SK-N-SH (cell line): ENCODE measurements around the gene MAD1L1. TPM values are rescaled to one million over a fixed set of nuclear protein-coding genes. Genes with fewer than 3 reads are reported as not detected.

Source experiments
- CTCF ChIA-PET: fragments of 300-600, 350-600 bp; formaldehyde crosslinking; extraction: SDS; loops from one replicate; lab custom pipeline; 2021; lab: Yijun Ruan, JAX
- POLR2A ChIA-PET: fragments of 350-600 bp; sonication (Branson Sonifier 250); formaldehyde crosslinking; extraction: SDS; loops from one replicate; lab custom pipeline; 2020; ENCODE audit warnings: antibody characterized with exemption, inconsistent platforms; lab: Yijun Ruan, JAX
- DNase-seq: peaks from one replicate; pipeline ENCODE4 v3.0.0; 2012
- H2AFZ ChIP-seq: fragments of 200-600 bp; sonication (generic); 2 replicates; pipeline ENCODE4 v1.8.1; 2016; ENCODE audit warnings: antibody characterized with exemption, mild to moderate bottlenecking, low read depth
- H3F3A ChIP-seq: fragments of 200-600 bp; sonication (generic); replicated peaks from 2 replicates; pipeline ENCODE3; 2016; ENCODE audit warnings: antibody characterized with exemption, mild to moderate bottlenecking; ENCODE audit not compliant: insufficient read depth
- H3K27ac ChIP-seq, 2 experiments: fragments of 200-500 bp in 1 of 2; fragments of 200-600 bp in 1 of 2; sonication (Bioruptor generic) in 1 of 2; sonication (generic), shearing (Covaris generic) in 1 of 2; 2 replicates each; pipeline versions ENCODE4 v1.5.1 to v1.6.1; 2014 to 2016; ENCODE audit warnings: low read depth in 2 of 2, inconsistent platforms in 1 of 2, low read length in 1 of 2, mild to moderate bottlenecking in 1 of 2, mixed read lengths in 1 of 2
- H3K27me3 ChIP-seq: fragments of 200-600 bp; sonication (generic), shearing (Covaris generic); 2 replicates; pipeline ENCODE4 v1.6.1; 2016; ENCODE audit warnings: mixed run types; ENCODE audit not compliant: insufficient read depth
- H3K36me3 ChIP-seq, 2 experiments: fragments of 200-500 bp in 1 of 2; fragments of 200-600 bp in 1 of 2; sonication (Bioruptor generic) in 1 of 2; sonication (generic) in 1 of 2; replicated peaks in 1 of 2; 2 replicates each; pipeline versions ENCODE3 to v1.5.1; 2014 to 2016; ENCODE audit warnings: low read length in 1 of 2, mild to moderate bottlenecking in 1 of 2; ENCODE audit not compliant: insufficient read depth in 2 of 2, control insufficient read depth in 1 of 2
- H3K4me1 ChIP-seq, 2 experiments: fragments of 200-500 bp in 1 of 2; fragments of 200-600 bp in 1 of 2; sonication (Bioruptor generic) in 1 of 2; sonication (generic), shearing (Covaris generic) in 1 of 2; 2 replicates each; pipeline versions ENCODE4 v1.5.1 to v1.6.1; 2014 to 2016; ENCODE audit warnings: low read depth in 1 of 2, low read length in 1 of 2, mixed run types in 1 of 2; ENCODE audit not compliant: insufficient read depth in 2 of 2, control insufficient read depth in 1 of 2
- H3K4me2 ChIP-seq: fragments of 200-600 bp; sonication (generic), shearing (Covaris generic); 2 replicates; pipeline ENCODE4 v1.6.1; 2017; ENCODE audit warnings: mixed run types
- H3K4me3 ChIP-seq, 2 experiments: fragments of 200-500 bp in 1 of 2; fragments of 200-600 bp in 1 of 2; sonication (Bioruptor generic) in 1 of 2; sonication (generic), shearing (Covaris generic) in 1 of 2; 2 replicates each; pipeline versions ENCODE4 v1.5.1 to v1.8.1; 2014 to 2016; ENCODE audit warnings: low read depth in 2 of 2, inconsistent platforms in 1 of 2, low read length in 1 of 2, mild to moderate bottlenecking in 1 of 2, mixed read lengths in 1 of 2, moderate library complexity in 1 of 2
- H3K79me2 ChIP-seq: fragments of 200-600 bp; sonication (generic); 2 replicates; pipeline ENCODE4 v1.8.1; 2017; ENCODE audit warnings: mild to moderate bottlenecking; ENCODE audit not compliant: insufficient read depth
- H3K9ac ChIP-seq: fragments of 200-600 bp; sonication (generic); 2 replicates; pipeline ENCODE4 v1.6.1; 2017; ENCODE audit warnings: mixed run types
- H3K9me2 ChIP-seq: fragments of 200-600 bp; sonication (generic); 2 replicates; pipeline ENCODE4 v1.6.1; 2017; ENCODE audit warnings: mixed run types
- H3K9me3 ChIP-seq: fragments of 200-600 bp; sonication (generic); 2 replicates; pipeline ENCODE4 v1.6.1; 2017; ENCODE audit warnings: mixed run types, mild to moderate bottlenecking, moderate library complexity
- H4K20me1 ChIP-seq: fragments of 200-600 bp; sonication (generic); 2 replicates; pipeline ENCODE4 v1.6.1; 2017; ENCODE audit warnings: mild to moderate bottlenecking, mixed run types; ENCODE audit not compliant: insufficient read depth
- CHD2 ChIP-seq: fragments of 150-350 bp; IDR thresholded peaks from 2 replicates; pipeline ENCODE4 v1.6.1; 2018; ENCODE audit warnings: low read length; ENCODE audit not compliant: partially characterized antibody
- CTCF ChIP-seq: fragments of 200-600 bp; sonication (generic); IDR thresholded peaks from 2 replicates; pipeline ENCODE4 v1.6.1; 2017; ENCODE audit warnings: antibody characterized with exemption, mild to moderate bottlenecking, moderate library complexity
- ELF1 ChIP-seq: IDR thresholded peaks from 2 replicates; pipeline ENCODE4 v1.4.0; 2012
- EZH2phosphoT487 ChIP-seq: fragments of 200-600 bp; sonication (generic); IDR thresholded peaks from 2 replicates; pipeline ENCODE4 v1.6.1; 2017; ENCODE audit warnings: low read depth, mixed run types, mild to moderate bottlenecking, antibody characterized with exemption, moderate library complexity, borderline replicate concordance
- FOSL2 ChIP-seq: IDR thresholded peaks from 2 replicates; pipeline ENCODE4 v1.4.0; 2012; ENCODE audit warnings: low read depth, mild to moderate bottlenecking, moderate library complexity, borderline replicate concordance
- FOXM1 ChIP-seq: IDR thresholded peaks from 2 replicates; pipeline ENCODE4 v1.4.0; 2012; ENCODE audit warnings: low read depth, mild to moderate bottlenecking
- GATA2 ChIP-seq: sonication (generic); formaldehyde crosslinking; IDR thresholded peaks from 2 replicates; pipeline ENCODE4 v1.5.0; 2020; ENCODE audit warnings: mild to moderate bottlenecking, missing genetic modification reagents
- MEF2A ChIP-seq: IDR thresholded peaks from 2 replicates; pipeline ENCODE4 v1.4.0; 2012; ENCODE audit warnings: low read depth, borderline replicate concordance
- MXI1 ChIP-seq: IDR thresholded peaks from 2 replicates; pipeline ENCODE4 v1.6.1; 2012; ENCODE audit warnings: mild to moderate bottlenecking, low read depth, low read length, improper control_type of control experiment
- POLR2AphosphoS5 ChIP-seq: IDR thresholded peaks from 2 replicates; pipeline ENCODE4 v1.6.1; 2012; ENCODE audit warnings: low read depth, low read length
- RAD21 ChIP-seq: IDR thresholded peaks from 2 replicates; pipeline ENCODE4 v1.6.1; 2012; ENCODE audit warnings: mild to moderate bottlenecking, low read length
- RCOR1 ChIP-seq: fragments of 150-350 bp; IDR thresholded peaks from 2 replicates; pipeline ENCODE4 v1.6.1; 2017; ENCODE audit warnings: antibody characterized with exemption, low read length
- RXRA ChIP-seq: IDR thresholded peaks from 2 replicates; pipeline ENCODE4 v1.4.0; 2012; ENCODE audit warnings: low read depth, mild to moderate bottlenecking, borderline replicate concordance
- SMC3 ChIP-seq: IDR thresholded peaks from 2 replicates; pipeline ENCODE4 v1.6.1; 2012; ENCODE audit warnings: low read depth, low read length, improper control_type of control experiment
- TAF1 ChIP-seq: IDR thresholded peaks from 2 replicates; pipeline ENCODE4 v1.6.1; 2012; ENCODE audit warnings: low read depth, mild to moderate bottlenecking, low read length, moderate library complexity, borderline replicate concordance
- TCF12 ChIP-seq: IDR thresholded peaks from 2 replicates; pipeline ENCODE4 v1.4.0; 2012
- TEAD4 ChIP-seq: IDR thresholded peaks from 2 replicates; pipeline ENCODE4 v1.4.0; 2012; ENCODE audit warnings: mild to moderate bottlenecking, borderline replicate concordance; ENCODE audit not compliant: insufficient read depth
- YY1 ChIP-seq: IDR thresholded peaks from 2 replicates; pipeline ENCODE4 v1.4.0; 2012; ENCODE audit warnings: low read depth, mild to moderate bottlenecking
- WGBS: methylation state at CpG from one replicate; pipeline ENCODE4 v1.1.6; 2017; ENCODE audit warnings: low lambda C conversion rate; 5-methylcytosine and 5-hydroxymethylcytosine counted together
- polyA plus RNA-seq, 3 experiments: library from polyadenylated mRNA; depleted of rRNA; stranded (reverse); fragments of >200 nt; gene quantifications; 2 replicates each; pipeline ENCODE4 v1.2.3, GENCODE V29; 2012
- TF ChIP-seq, protein P1 (sequence below): IDR thresholded peaks from 2 replicates; pipeline ENCODE4; 2012

MAD1L1 gene
- polyA plus RNA-seq, 1 of the 3 experiments (the other 2 are of a cell fraction): 46.2 TPM

DNA sequence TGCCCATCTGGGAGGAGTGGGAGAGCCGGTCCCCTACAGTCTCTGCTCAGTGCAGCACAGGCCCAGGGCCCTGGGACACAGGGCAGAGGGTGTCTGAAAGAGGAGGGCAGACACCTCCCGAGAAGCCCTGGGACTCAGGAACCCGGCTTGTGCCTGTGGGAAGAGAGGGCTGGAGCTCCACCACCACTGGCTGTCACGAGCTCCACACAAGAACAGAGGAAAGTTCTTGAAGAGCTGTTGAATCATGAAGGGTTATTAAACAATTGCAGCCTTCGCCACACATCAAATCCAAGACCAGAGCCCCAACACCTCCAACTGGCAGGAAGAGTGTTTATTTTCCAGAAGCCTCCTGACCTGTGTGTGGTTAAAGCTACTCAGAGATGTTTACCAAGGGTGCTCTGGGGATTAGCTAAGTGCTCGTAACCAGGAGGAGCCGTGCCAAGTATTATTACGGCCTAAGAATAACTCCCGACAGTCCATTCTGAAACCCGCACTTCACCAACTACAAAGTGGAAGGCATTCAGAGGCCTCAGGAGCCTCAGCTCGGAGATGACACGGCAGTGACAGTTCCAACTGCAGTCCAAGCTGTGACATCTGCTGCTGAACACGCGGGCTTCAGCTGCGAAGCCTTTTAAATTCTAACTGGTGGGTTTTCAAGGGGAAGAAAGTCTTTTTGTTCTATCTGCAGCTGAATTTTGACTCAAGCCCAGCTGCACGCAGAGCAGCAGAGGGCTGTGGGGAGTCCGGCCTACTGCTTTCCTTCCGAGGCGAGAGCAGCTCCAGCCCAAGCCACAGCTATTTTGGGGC is 75.1 kb downstream of the MAD1L1 start:
- no peaks in the 10 kb centered on the region for H4K20me1 ChIP-seq
- POLR2A ChIA-PET: no interaction called here
- WGBS: 88% methylated on average over 19 of the region's 19 CpGs

More for the DNA sequence above, 75.1 kb downstream of the MAD1L1 start:
- H3F3A ChIP-seq: no peaks in the 10 kb centered on the region
- CTCF ChIA-PET: interaction anchor here (0.8 to 1.8 kb wide), 6 partner anchors 13 to 60 kb away, joined by 3 to 12 read pairs (median 4); no protein-coding TSS in a partner anchor
- H3K4me2 ChIP-seq: no peak overlapping the region
- peaks cover 0 to 4% of the 10 kb centered on the region in 2 experiments for H3K36me3 ChIP-seq
- H3K9me2 ChIP-seq: no peaks in the 10 kb centered on the region
- peaks cover 0 to under 1% of the 10 kb centered on the region in 2 experiments; a peak in 3 of 4 replicates for H3K4me1 ChIP-seq
- no peak overlapping the region for H2AFZ ChIP-seq
- no peak for TF ChIP-seq YY1
- TF ChIP-seq POLR2AphosphoS5: no peak
- no peak for TF ChIP-seq FOSL2
- TF ChIP-seq MXI1: no peak
- no peak for TF ChIP-seq SMC3
- TF ChIP-seq CHD2: no peak
- no peak for TF ChIP-seq GATA2 (CRISPR knock-in tag)
- no peak for TF ChIP-seq ELF1
- no peak for TF ChIP-seq RAD21
- no peak for TF ChIP-seq TAF1
- no peak for TF ChIP-seq TEAD4
- TF ChIP-seq RXRA: no peak
- TF ChIP-seq, protein P1, sequence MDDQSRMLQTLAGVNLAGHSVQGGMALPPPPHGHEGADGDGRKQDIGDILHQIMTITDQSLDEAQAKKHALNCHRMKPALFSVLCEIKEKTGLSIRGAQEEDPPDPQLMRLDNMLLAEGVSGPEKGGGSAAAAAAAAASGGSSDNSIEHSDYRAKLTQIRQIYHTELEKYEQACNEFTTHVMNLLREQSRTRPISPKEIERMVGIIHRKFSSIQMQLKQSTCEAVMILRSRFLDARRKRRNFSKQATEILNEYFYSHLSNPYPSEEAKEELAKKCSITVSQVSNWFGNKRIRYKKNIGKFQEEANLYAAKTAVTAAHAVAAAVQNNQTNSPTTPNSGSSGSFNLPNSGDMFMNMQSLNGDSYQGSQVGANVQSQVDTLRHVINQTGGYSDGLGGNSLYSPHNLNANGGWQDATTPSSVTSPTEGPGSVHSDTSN: no peak
- TF ChIP-seq TCF12: no peak
- TF ChIP-seq RCOR1: no peak
- no peak for TF ChIP-seq CTCF
- no peak for TF ChIP-seq MEF2A
- TF ChIP-seq EZH2phosphoT487: no peak
- TF ChIP-seq FOXM1: no peak
- H3K27ac ChIP-seq: no peak overlapping the region
- no peak overlapping the region for H3K9ac ChIP-seq
- no peak for DNase-seq
- H3K4me3 ChIP-seq: no peak overlapping the region
- H3K27me3 ChIP-seq: no peaks in the 10 kb centered on the region
- H3K79me2 ChIP-seq: no peaks in the 10 kb centered on the region
- no peaks in the 10 kb centered on the region for H3K9me3 ChIP-seq
